ENCODE results near the gene TIMP4. TPM values are rescaled to one million over a fixed set of nuclear protein-coding genes. Genes with fewer than 3 reads are reported as not detected.

The TIMP4 gene
- total and polyA plus RNA-seq, 7 donors, result 3.5 to 25.0 (median 10.2) TPM

GRCh38 chr3:12147049-12147780 lies 11.5 kb downstream of the TIMP4 start:
- TF ChIP-seq POLR2A (IDR thresholded peaks at IDR 0.05), result no peak
- TF ChIP-seq CTCF (IDR thresholded peaks at IDR 0.05), result no peak
- TF ChIP-seq POLR2AphosphoS5 (IDR thresholded peaks at IDR 0.05), result no peak
- TF ChIP-seq EP300 (IDR thresholded peaks at IDR 0.05), result no peak
- Histone ChIP-seq H3K27me3 (no peaks in the 10 kb centered on the region), H3K9me3 (no peaks in the 10 kb centered on the region), H3K4me1 (peaks cover 0 to 14% (median 9%) of the 10 kb centered on the region in 4 donors), H3K36me3 (no peaks in the 10 kb centered on the region), H3K27ac (peak overlapping the region in 3 of 4 donors; percentile 25 to 58 (median 35)), H3K4me3 (no peak overlapping the region)
- intact Hi-C loops (cut with DNase I), result no loop called here
- 79 to 80% methylated on average over 9 of the region's 9 CpGs for WGBS, 2 donors
- no peak for DNase-seq

- no peaks in the 10 kb centered on the region for H3K27me3 ChIP-seq
- peak; percentile 63 to 84 (median 76) for TF ChIP-seq POLR2AphosphoS5 (IDR thresholded peaks at IDR 0.05)
- no peak for TF ChIP-seq CTCF (IDR thresholded peaks at IDR 0.05)
- TF ChIP-seq EP300 (IDR thresholded peaks at IDR 0.05), result peak; percentile 59 to 93 (median 77)
- TF ChIP-seq POLR2A (IDR thresholded peaks at IDR 0.05), result no peak
- WGBS, 2 donors, result 71 to 76% methylated on average over 6 of the region's 6 CpGs
- no peaks in the 10 kb centered on the region for H3K36me3 ChIP-seq
- intact Hi-C loops (cut with DNase I), result no loop called here
- H3K27ac ChIP-seq, result peak overlapping the region; percentile 60 to 73 (median 69)
- peaks cover 0 to 14% (median 9%) of the 10 kb centered on the region in 4 donors for H3K4me1 ChIP-seq
- H3K4me3 ChIP-seq, result no peak overlapping the region
- DNase-seq, result peak; percentile 87
- H3K9me3 ChIP-seq, result no peaks in the 10 kb centered on the region
Observed at GRCh38 chr3:12143949-12144504, 14.7 kb downstream of the TIMP4 start.

GRCh38 chr3:12142476-12142875 lies 16.2 kb downstream of the TIMP4 start:
- 95% methylated on average over 4 of the region's 4 CpGs for WGBS, 2 donors
- H3K27me3 ChIP-seq, result no peaks in the 10 kb centered on the region
- peak overlapping the region in 2 of 4 donors; percentile 60 to 71 for H3K27ac ChIP-seq
- TF ChIP-seq POLR2A (IDR thresholded peaks at IDR 0.05), result no peak
- no peak for TF ChIP-seq EP300 (IDR thresholded peaks at IDR 0.05)
- TF ChIP-seq POLR2AphosphoS5 (IDR thresholded peaks at IDR 0.05), result no peak
- TF ChIP-seq CTCF (IDR thresholded peaks at IDR 0.05), result no peak
- H3K4me1 ChIP-seq, result peaks cover 0 to 14% (median 9%) of the 10 kb centered on the region in 4 donors
- no peak overlapping the region for H3K4me3 ChIP-seq
- intact Hi-C loops (cut with DNase I), result no loop called here
- DNase-seq, result no peak
- no peaks in the 10 kb centered on the region for H3K9me3 ChIP-seq
- no peaks in the 10 kb centered on the region for H3K36me3 ChIP-seq

GRCh38 chr3:12141350-12141749 lies 17.4 kb downstream of the TIMP4 start:
- Histone ChIP-seq H3K4me1 (peaks cover 0 to 14% (median 9%) of the 10 kb centered on the region in 4 donors), H3K4me3 (no peak overlapping the region), H3K27ac (no peak overlapping the region), H3K36me3 (no peaks in the 10 kb centered on the region), H3K9me3 (no peaks in the 10 kb centered on the region), H3K27me3 (no peaks in the 10 kb centered on the region)
- intact Hi-C loops (cut with DNase I), result no loop called here
- WGBS, 2 donors, result 88 to 92% methylated on average over 1 of the region's 1 CpG
- DNase-seq, result no peak
- no peak for TF ChIP-seq EP300 (IDR thresholded peaks at IDR 0.05)

GRCh38 chr3:12139111-12139511 lies 19.6 kb downstream of the TIMP4 start:
- DNase-seq, result no peak
- Histone ChIP-seq H3K27ac (peak overlapping the region in 2 of 4 donors; percentile 12 to 43), H3K4me1 (peaks cover 0 to 8% (median 0%) of the 10 kb centered on the region in 4 donors)

More at GRCh38 chr3:12139111-12139511, 19.6 kb downstream of the TIMP4 start:
- H3K36me3 ChIP-seq, result no peaks in the 10 kb centered on the region
- no peak overlapping the region for H3K4me3 ChIP-seq
- H3K9me3 ChIP-seq, result no peaks in the 10 kb centered on the region
- intact Hi-C loops (cut with DNase I), result loop anchor here (1.0 kb wide), 1 partner anchor 36 kb away; no protein-coding TSS in a partner anchor
- H3K27me3 ChIP-seq, result no peaks in the 10 kb centered on the region
- TF ChIP-seq POLR2A (IDR thresholded peaks at IDR 0.05) (no peak), CTCF (IDR thresholded peaks at IDR 0.05) (peak in 3 of 4 experiments; percentile 20 to 40 (median 39)), POLR2AphosphoS5 (IDR thresholded peaks at IDR 0.05) (peak in 2 of 4 donors; percentile 6 to 39), EP300 (IDR thresholded peaks at IDR 0.05) (peak in 1 of 4 donors; percentile 61)
- WGBS, 2 donors, result 59% methylated on average over 5 of the region's 5 CpGs
